ENCODE data around the gene PNPLA1.
"Not testable (repeated sequence)": the region's sequence is repeated elsewhere in the genome, so short reads cannot be mapped to it uniquely, and the experiment has no call there.

The PNPLA1 gene

DNA sequence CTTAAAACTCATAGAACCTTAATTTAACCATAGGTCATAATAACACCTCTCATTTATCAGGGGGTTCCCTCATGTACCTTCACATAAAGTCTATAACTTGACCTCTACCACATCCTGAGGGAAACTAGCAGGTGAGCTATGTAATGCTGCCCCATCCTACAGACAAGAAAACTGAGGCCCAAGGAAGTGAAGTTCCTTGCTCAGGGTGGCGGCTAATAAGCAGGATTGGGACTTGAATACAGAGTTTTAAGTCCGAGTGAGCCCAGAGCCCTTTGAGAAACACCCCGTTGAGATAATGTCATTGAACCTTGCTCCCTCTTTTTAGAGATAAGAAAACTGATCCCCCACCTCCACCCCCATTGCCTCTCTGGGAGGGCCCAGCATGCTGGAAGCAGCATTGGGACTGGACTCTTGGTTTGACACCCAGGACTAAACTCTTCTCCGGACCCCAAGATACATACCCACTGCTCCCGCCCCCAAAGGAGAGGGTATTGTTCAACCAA is 66.4 kb downstream of the PNPLA1 start:
- DNase-seq (ENCODE audit: low spot score): no peak
- TF ChIP-seq, protein P1, sequence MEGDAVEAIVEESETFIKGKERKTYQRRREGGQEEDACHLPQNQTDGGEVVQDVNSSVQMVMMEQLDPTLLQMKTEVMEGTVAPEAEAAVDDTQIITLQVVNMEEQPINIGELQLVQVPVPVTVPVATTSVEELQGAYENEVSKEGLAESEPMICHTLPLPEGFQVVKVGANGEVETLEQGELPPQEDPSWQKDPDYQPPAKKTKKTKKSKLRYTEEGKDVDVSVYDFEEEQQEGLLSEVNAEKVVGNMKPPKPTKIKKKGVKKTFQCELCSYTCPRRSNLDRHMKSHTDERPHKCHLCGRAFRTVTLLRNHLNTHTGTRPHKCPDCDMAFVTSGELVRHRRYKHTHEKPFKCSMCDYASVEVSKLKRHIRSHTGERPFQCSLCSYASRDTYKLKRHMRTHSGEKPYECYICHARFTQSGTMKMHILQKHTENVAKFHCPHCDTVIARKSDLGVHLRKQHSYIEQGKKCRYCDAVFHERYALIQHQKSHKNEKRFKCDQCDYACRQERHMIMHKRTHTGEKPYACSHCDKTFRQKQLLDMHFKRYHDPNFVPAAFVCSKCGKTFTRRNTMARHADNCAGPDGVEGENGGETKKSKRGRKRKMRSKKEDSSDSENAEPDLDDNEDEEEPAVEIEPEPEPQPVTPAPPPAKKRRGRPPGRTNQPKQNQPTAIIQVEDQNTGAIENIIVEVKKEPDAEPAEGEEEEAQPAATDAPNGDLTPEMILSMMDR (IDR thresholded peaks at IDR 0.05; ENCODE audit: extremely low read depth, missing control alignments): no peak

DNA sequence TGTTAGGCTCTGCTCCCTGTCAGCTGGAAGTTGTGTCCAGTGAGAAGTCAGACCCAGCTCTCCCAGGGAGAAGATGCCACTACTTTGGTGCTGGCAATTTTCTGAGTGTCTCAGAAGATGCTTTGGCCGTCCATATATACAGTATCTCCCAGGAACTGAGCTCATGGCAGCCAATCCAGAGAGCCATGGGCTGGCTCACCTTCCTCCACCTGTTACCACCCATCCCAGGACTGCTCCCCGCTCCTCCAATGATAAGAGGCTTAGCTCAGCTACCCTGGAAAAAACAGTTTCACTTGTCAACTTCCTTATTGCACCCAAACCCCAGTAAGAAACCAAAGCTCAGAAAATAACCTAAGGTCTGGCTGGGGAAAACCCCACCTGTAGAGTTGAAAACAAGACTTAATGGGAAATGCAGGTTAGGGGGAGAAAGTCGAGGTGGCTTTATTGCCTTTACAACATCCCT is 67.0 kb downstream of the PNPLA1 start, which contains the start of gene BNIP5:
Gene BNIP5, minus strand, starts transcription at position 110 of the 463 bp plus-strand sequence. CDS start 6,198 bp downstream, outside the sequence.
- DNase-seq (ENCODE audit: low spot score): peak; percentile 44
- TF ChIP-seq, protein P1 (IDR thresholded peaks at IDR 0.05; ENCODE audit: extremely low read depth, missing control alignments): no peak

DNA sequence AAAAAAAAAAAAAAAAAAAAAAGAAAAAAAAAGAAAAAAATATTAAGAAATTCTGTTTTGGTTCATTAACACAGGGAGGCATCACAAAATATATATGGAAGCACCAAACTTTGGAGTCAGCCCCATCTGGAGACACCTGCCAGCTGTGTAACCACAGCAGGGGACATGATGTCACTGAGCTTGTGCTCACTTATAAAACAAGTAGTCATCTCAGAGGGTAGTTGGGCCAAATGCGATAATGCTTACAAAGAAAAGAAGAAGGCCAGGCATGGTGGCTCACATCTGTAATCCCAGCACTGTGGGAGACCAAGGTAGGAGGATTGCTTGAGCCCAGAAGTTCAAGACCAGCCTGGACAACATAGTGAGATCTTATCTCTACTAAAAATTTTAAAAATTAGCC is 68.0 kb downstream of the PNPLA1 start:
- TF ChIP-seq, protein P1 (IDR thresholded peaks at IDR 0.05; ENCODE audit: extremely low read depth, missing control alignments): no peak
- DNase-seq (ENCODE audit: low spot score): no peak

DNA sequence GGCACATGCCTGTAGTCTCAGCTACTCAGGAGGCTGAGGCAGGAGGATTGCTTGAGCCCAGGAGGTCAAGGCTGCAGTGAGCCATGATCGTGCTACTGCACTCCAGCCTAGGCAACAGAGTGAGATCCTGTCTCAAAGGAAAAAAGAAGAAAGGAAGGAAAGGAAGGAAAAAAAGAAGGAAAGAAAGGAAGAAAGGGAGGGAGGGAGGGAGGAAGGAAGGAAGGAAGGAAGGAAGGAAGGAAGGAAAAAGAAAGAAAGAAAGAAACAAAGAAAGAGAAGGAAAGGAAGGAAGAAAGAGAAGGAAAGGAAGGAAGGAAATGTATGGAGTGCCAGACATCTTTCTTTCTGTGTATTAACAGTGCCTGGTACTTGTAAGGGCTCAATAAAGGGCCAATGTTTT is 68.4 kb downstream of the PNPLA1 start:
- not testable (repeated sequence) for DNase-seq (ENCODE audit: low spot score)

DNA sequence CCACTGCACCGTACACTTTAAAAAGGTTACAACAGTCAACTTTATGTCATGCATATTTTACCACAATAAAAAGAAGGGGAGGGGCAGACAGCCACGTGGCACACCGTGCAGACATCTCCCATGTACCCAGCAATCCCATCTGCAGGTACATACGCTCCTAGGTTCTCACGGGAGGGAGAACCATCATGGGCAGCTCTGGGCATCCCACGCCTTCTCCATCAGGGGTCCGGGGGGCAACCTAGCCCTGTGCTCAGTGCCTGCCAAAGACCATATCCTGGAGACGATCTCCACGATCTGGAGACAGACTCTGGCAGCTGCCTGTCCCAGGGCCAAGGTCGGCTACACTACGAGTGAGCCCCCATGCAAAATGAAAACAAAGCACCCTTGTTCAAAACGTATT is 69.3 kb downstream of the PNPLA1 start:
- TF ChIP-seq, protein P1 (IDR thresholded peaks at IDR 0.05; ENCODE audit: extremely low read depth, missing control alignments): no peak
- no peak for DNase-seq (ENCODE audit: low spot score)

DNA sequence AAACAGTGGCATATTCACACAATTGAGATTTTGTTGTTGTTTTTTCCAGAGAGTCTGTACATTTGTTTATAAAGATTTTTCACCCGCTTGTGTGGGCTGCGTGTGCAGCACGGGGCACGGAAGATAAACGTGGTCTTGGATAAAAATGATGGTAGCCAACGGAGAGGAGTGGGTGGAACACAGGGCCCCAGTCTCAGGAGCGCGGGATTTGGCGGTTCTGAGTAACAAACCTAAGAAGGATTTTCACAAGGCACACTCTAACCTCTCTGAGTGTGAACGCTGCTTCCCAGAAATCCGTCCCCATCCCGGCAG is 70.4 kb downstream of the PNPLA1 start:
- no peak for DNase-seq (ENCODE audit: low spot score)
- TF ChIP-seq, protein P1 (IDR thresholded peaks at IDR 0.05; ENCODE audit: extremely low read depth, missing control alignments): no peak

DNA sequence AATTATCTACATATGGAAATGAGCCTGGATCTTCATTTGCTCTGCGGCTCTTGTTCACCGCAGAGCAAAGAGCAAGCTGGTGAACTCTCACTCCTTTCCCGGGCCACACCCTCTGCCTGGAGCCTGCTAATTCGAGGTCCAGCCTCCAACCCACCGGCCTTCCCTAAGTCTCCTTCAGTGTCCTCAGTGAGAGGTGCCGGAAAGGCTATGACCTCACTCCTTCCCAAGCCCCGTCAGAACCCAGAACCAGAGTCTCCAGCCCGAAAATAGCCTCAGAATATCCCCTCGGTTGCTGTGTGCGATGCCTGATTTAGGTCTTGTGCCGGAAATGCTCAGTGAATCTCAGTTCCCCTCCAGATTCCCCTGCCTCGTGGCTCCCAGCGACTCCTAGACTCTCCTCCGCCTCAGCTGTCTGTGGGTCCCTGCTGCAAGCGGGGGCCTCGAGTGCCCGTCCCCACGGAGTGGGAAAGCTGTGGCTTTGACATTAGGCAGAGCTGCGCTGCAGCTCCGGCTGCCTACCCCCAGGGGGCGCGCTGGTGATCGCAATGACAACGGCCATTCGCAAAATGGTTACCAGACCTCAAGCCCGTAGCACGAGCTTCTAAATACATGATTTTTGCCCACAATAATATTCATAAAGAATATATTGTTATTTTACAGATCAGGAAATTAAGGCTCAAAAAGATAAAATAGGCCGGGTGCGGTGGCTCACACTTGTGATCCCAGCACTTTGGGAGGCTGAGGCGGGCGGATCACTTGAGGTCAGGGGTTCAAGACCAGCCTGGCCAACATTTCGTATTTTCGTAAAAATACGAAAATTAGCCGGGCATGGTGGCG is 71.0 kb downstream of the PNPLA1 start:
- DNase-seq (ENCODE audit: low spot score): peak; percentile 74
- TF ChIP-seq, protein P1 (IDR thresholded peaks at IDR 0.05; ENCODE audit: extremely low read depth, missing control alignments): peak; percentile 92
